HG02610 (cell line): ENCODE results near the gene EML1.

Source experiments
- ATAC-seq: cut with Tn5 transposase; IDR thresholded peaks from one replicate; pipeline ENCODE4 v1.9.1; 2021; ENCODE audit warnings: mild to moderate bottlenecking, moderate library complexity; ENCODE audit not compliant: unreplicated experiment

EML1 gene, protein sequence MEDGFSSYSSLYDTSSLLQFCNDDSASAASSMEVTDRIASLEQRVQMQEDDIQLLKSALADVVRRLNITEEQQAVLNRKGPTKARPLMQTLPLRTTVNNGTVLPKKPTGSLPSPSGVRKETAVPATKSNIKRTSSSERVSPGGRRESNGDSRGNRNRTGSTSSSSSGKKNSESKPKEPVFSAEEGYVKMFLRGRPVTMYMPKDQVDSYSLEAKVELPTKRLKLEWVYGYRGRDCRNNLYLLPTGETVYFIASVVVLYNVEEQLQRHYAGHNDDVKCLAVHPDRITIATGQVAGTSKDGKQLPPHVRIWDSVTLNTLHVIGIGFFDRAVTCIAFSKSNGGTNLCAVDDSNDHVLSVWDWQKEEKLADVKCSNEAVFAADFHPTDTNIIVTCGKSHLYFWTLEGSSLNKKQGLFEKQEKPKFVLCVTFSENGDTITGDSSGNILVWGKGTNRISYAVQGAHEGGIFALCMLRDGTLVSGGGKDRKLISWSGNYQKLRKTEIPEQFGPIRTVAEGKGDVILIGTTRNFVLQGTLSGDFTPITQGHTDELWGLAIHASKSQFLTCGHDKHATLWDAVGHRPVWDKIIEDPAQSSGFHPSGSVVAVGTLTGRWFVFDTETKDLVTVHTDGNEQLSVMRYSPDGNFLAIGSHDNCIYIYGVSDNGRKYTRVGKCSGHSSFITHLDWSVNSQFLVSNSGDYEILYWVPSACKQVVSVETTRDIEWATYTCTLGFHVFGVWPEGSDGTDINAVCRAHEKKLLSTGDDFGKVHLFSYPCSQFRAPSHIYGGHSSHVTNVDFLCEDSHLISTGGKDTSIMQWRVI

GRCh38 chr14:99793213-99794150, at the start of gene EML1:
Gene EML1, plus strand, starts transcription at chr14:99793413. Its CDS starts 64 bp downstream, at chr14:99793477.
- ATAC-seq = peak; percentile 85

DNA sequence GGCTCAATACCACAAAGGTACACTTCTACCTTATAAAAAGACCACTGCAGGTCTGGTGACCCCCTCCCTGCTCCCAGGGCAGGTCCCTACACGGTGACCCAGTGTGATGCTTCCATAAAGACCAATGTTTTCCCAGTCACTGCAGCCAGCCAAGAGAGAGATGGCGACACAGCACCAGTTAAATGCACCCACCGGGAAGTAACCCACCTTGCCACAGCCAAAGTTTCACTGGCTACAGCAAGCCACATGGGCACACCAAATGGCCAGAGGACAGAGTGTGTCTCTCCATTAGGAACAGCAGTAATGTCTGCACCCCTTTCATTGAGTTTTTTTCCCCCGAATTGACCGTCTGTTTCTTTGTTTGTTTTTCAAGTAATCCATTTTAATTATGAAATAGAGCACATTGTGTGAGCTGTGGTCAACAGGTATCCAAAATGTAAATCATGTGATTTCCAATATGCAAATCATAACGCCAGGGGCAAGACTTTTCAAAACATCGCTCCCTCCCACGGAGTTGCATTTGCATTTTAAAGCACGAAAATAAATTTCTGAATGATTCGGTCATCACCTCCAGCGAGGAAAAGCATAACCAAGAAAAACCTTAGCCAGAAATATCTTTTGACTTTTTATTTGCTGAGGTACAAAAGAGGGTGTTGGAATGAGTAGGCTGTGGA, 48.9 kb upstream of the EML1 start:
- no peak for ATAC-seq

DNA sequence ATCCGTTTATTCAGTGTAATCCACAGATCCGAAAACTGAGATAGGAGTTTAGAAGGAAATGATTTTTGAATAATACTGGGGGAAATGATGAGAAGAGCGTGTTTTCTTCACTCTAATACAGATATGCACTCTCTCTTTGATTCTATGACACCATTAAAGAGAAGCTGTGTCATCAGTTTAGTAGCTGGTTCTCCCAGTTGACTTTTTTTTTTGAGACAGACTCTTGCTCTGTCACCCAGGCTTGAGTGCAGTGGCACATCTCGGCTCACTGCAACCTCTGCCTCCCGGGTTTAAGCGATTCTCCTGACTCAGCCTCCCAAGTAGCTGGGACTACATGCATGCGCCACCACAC, 48.4 kb upstream of the EML1 start:
- no peak for ATAC-seq

- no peak for ATAC-seq
Measured at GRCh38 chr14:99745307-99745951, 47.8 kb upstream of the EML1 start.

DNA sequence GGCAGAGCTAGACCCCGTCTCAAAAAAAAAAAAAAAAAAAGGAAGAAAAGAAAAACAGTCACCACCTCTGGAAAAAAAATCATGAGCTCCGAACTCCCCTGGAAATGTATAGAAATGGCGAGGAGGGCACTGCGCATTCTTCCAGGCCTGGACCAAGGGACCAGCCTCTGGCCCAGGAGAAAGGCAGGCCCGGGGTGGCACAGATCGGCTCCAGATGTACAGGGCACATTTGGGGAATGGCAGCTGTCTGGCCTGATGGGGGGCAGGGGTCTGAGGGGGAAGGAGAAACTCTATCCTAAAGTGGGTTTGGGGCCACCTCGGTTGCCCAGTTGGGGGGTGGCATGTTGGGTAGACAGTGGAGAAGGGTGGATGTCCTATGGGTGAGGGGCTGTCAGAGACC, 46.0 kb upstream of the EML1 start:
- ATAC-seq = no peak

DNA sequence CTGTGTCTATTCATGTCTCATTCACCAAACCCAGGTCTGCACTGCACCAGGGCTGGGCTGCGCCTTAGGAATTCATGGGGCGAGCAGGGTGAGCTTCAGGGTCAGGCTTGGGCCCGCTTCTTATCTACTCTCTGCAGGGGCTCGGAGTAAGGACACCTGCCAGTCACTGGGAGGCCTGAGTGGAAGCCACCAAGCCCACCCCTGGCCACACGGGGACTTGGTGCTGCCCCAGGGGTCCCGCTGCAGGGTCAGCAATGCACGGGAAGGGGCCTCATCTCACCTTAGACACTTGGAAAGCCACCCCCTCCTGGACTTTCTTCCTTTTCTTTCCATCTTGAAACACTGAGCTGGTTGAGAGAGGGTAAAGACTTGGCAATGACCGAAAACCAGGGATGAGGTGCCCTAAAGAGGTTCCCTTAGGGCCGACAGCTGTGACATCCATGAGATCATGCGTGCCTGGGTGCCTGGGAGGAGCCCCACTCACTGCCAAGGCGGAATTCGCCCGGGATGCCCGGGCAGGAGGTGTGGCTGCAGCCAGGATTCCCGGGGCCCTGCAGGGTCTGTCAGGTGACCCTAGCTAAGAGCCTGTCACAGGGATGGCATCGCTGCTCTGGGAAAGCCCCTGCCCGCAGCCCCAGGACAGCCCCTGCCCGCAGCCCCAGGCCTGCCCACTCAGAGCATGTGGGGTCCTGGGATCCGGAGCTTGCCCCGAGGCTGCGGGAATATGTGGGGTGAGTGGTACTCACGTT, 45.5 kb upstream of the EML1 start:
- no peak for ATAC-seq

DNA sequence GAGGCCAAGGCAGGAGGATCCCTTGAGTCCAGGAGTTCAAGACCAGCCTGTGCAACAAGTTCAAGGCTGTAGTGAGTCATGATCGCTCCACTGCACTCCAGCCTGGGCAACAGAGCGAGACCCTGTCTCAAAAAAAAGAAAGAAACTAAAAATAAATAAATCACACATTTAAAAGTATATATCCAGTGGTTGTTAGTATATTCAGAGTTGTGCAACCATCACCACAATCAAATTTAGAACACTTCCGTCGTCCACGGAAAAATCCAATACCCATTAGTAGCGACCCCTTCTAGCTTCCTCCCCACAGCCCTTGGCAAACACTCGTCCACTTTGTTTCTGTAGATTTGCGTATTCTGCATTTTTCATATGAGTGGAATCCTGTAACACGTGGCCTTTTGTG, 44.7 kb upstream of the EML1 start:
- ATAC-seq = no peak

GRCh38 chr14:99749142-99749541, 44.1 kb upstream of the EML1 start:
- ATAC-seq = no peak

DNA sequence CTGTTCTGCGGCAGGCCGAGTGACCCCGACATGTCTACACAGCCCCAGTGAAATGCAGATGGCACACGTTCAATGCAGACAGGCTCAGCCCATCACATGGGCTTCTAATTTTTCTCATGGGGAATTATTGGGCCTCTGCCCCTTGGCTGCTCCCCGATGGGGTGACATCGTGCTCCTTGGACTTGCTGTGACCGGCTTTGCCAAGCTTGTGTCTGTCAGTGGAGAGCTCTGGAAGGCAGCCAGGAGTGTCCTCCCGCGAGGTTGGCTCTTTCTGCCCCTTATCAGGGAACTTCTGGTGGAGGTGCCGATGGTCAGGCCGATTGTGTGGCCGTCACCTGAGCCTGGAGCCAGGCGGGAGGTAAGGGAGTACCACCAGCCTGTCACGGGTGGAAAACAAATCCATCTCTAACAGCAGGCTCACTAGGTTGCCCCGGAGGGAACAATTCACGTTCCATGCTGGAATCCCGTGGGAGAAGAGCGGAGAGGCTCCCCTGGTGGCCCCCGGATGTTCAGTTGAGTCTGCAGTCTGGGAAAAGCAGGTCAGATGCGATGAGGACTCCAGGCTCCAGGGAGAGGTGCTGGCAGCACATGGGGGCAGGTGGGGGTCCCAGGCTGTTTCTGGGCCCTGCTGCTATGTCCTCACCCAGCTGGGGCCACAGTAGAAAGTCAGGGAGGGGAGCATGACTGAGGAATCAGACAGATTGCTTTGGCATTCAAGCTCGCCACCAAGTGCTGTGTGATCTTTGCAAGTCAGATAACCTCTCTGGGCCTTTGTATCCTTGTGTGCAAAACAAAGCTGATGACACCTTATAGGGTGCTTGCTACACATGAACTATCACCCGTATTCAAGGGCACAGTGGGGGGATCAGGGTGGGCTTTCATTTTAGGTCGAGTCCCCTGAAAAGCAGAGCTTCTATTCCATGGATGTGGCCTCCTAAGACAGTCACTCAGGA, 43.2 kb upstream of the EML1 start:
- ATAC-seq = no peak

- ATAC-seq = no peak
Measured at GRCh38 chr14:99750746-99751450, 42.3 kb upstream of the EML1 start.

DNA sequence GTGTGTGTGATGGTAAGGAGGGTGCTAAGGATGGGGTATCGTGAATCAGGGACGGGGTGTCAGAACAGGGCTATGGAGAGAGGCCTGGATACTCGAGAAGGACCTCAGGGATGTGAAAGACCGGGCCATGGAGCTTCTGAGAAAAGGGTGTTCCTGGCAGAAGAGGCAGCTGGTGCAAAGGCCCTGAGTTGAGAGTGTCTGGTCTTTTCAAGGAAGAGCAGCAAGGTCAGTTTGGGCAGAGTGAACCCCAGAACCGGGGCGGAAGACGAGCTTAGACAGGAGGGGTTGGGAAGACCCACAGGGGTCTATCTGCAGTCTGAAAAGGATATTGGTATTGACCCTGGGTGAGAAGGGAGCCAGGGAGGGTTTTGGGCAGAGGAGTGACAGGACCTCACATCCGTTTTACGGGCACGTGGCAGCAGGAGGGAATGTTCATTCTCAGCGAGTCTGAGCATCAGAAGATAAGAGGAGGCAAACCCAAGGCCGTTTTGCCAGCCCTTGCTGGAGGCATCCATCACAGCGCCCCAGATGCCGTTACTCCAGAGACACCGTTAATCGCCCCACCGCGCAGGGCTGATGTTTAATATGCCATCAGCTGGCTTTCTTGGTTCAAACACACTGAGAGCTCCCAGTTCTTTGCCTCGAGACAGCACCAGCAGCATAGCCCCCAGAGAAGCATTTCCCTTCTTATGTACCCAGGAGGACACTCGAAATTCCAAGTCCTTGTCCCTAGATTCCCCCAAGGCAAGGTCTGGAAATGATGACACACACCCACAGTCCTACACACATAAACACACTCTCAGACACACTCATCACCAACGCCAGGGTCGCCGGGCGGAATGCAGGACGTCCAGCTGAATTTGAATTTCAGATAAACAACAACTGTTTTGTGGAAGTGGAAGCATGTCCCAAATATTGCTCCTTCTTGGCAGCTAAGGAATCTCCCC, 41.4 kb upstream of the EML1 start:
- no peak for ATAC-seq

- ATAC-seq = no peak
Measured at GRCh38 chr14:99752486-99753121, 40.6 kb upstream of the EML1 start.

GRCh38 chr14:99753225-99754140, 39.7 kb upstream of the EML1 start:
- ATAC-seq = no peak

DNA sequence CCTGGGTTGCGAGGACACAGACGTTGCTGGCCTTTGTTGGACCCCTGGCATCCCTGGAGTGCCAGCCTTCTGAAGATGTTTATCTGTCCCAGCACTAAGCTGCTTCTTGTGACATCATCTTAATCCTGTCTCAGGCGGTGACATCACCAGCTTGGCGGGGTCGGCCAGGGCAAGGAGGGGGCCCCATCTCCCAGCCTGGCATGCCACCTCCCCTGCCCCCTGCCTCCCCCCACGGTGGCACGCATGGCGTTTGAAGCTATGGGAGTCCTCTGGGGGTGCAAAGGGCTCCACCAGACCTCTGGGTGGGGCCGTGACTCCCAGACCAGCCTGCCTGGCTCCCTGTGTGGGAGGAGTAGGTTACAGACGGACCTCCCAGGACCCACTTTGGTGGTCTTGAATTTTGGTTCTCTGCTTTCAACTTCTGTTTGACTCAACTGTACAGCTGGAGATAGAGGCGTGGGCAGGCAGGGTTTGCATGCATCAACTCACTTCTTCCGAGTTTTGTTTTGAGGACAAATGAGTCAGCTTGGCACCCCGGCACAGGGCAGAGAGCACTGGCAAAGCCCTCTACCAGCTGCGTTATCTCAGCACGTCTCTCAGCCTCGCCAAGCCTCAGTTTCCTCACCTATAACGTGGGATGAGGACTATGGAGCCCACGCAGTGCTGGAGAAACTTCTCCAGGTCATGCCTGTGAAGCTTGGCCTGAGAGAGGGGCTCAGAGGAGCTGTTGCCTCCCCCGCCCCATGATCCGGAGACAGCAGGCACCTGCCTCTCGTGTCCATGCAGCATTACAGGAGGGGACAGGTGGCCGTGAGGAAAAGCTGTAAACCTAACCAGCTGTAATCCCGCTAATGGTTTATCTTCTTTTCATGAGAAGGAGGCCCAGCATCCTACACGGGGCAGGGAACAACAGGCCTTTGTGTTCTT, 38.8 kb upstream of the EML1 start:
- ATAC-seq = no peak
